H1 (cell line): ENCODE results near the gene OR13J1. TPM values are rescaled to one million over a fixed set of nuclear protein-coding genes. Genes with fewer than 3 reads are reported as not detected.

ENCODE experiments used
- CTCF ChIA-PET: fragments of 300-600 bp; sonication (Branson Sonifier 250); formaldehyde crosslinking; loops from one replicate; lab custom pipeline; 2021; ENCODE audit not compliant: partially characterized antibody; lab: Charles Lee
- POLR2A ChIA-PET: fragments of 300-600 bp; sonication (Branson Sonifier 250); formaldehyde crosslinking; loops from one replicate; lab custom pipeline; 2021; ENCODE audit warnings: inconsistent platforms; ENCODE audit not compliant: partially characterized antibody; lab: Charles Lee
- DNase-seq, 2 experiments: peaks; one replicate each; pipeline versions ENCODE4 v3.0.0 to v3.0.0-alpha.2; 2010 to 2022; ENCODE audit warnings: low spot score in 2 of 2, low read depth in 1 of 2, mixed read lengths in 1 of 2
- FAIRE-seq: peaks from 2 replicates; lab custom pipeline; 2011; peaks lifted over from hg19 to GRCh38; lab: Jason Lieb, UNC
- H2AFZ ChIP-seq: 2 replicates; pipeline ENCODE4 v1.8.1; 2012; ENCODE audit warnings: low read length, inconsistent platforms
- H2AK5ac ChIP-seq: 2 replicates; pipeline ENCODE4 v1.6.1; 2013; ENCODE audit warnings: low read depth, low read length
- H2BK120ac ChIP-seq: replicated peaks from 2 replicates; pipeline ENCODE3; 2013; ENCODE audit warnings: low read depth, low read length, inconsistent platforms
- H2BK12ac ChIP-seq: 2 replicates; pipeline ENCODE4 v1.6.1; 2013; ENCODE audit warnings: low read depth, low read length
- H2BK15ac ChIP-seq: 2 replicates; pipeline ENCODE4 v1.6.1; 2013; ENCODE audit warnings: low read length
- H2BK20ac ChIP-seq: 2 replicates; pipeline ENCODE4 v1.6.1; 2013; ENCODE audit warnings: low read length
- H2BK5ac ChIP-seq: 2 replicates; pipeline ENCODE4 v1.6.1; 2013; ENCODE audit warnings: low read depth, low read length
- H3K14ac ChIP-seq: 2 replicates; pipeline ENCODE4 v1.6.1; 2013; ENCODE audit warnings: inconsistent platforms; ENCODE audit not compliant: insufficient read length
- H3K18ac ChIP-seq: 2 replicates; pipeline ENCODE4 v1.6.1; 2013; ENCODE audit warnings: low read length; ENCODE audit errors: extremely low read depth
- H3K23ac ChIP-seq: 2 replicates; pipeline ENCODE4 v1.6.1; 2013; ENCODE audit warnings: inconsistent platforms; ENCODE audit not compliant: insufficient read length
- H3K23me2 ChIP-seq: 2 replicates; pipeline ENCODE4 v1.6.1; 2013; ENCODE audit warnings: low read depth, low read length
- H3K27ac ChIP-seq: 2 replicates; pipeline ENCODE4 v1.6.1; 2011; ENCODE audit warnings: low read depth, low read length, inconsistent platforms
- H3K27me3 ChIP-seq, 4 experiments: replicated peaks in 1 of 4; 1 replicate in 1 of 4; 2 replicates in 3 of 4; pipeline versions ENCODE4 v1.6.1 to v1.8.1; 2011 to 2013; ENCODE audit warnings: low read length in 3 of 4, mild to moderate bottlenecking in 3 of 4, inconsistent platforms in 2 of 4, mixed read lengths in 2 of 4, moderate library complexity in 1 of 4; ENCODE audit not compliant: control insufficient read depth in 3 of 4, insufficient read depth in 3 of 4; ENCODE audit errors: extremely low read depth in 1 of 4
- H3K36me3 ChIP-seq, 4 experiments: 2 replicates each; pipeline versions ENCODE4 v1.6.1 to v1.8.1; 2011 to 2013; ENCODE audit warnings: mild to moderate bottlenecking in 4 of 4, low read length in 3 of 4, moderate library complexity in 2 of 4, control low read depth in 1 of 4, inconsistent platforms in 1 of 4; ENCODE audit not compliant: insufficient read depth in 4 of 4, control insufficient read depth in 2 of 4
- H3K4ac ChIP-seq: replicated peaks from 2 replicates; pipeline ENCODE3; 2013; ENCODE audit warnings: low read length, low read depth, mixed read lengths, inconsistent platforms; ENCODE audit not compliant: insufficient read length
- H3K4me1 ChIP-seq, 4 experiments: replicated peaks in 1 of 4; 1 replicate in 1 of 4; 2 replicates in 3 of 4; pipeline versions ENCODE4 v1.6.1 to v1.8.1; 2011 to 2013; ENCODE audit warnings: low read length in 3 of 4, inconsistent platforms in 2 of 4, mixed read lengths in 1 of 4; ENCODE audit not compliant: insufficient read depth in 4 of 4, control insufficient read depth in 3 of 4
- H3K4me2 ChIP-seq, 2 experiments: 2 replicates each; pipeline versions ENCODE4 v1.6.1 to v1.8.1; 2011 to 2013; ENCODE audit warnings: low read depth in 2 of 2, low read length in 2 of 2, control low read depth in 1 of 2, inconsistent platforms in 1 of 2, mild to moderate bottlenecking in 1 of 2; ENCODE audit not compliant: insufficient read depth in 1 of 2
- H3K4me3 ChIP-seq, 4 experiments: fragments of 200-600, 300-600 bp in 1 of 4; sonication (generic), shearing (Covaris generic), sonication (Bioruptor Twin) in 1 of 4; 2 replicates each; pipeline versions ENCODE4 v1.5.1 to v1.8.1; 2011 to 2016; ENCODE audit warnings: low read length in 4 of 4, low read depth in 3 of 4, control low read depth in 2 of 4, inconsistent platforms in 2 of 4, mild to moderate bottlenecking in 2 of 4, mixed read lengths in 1 of 4, moderate library complexity in 1 of 4; ENCODE audit not compliant: insufficient read depth in 2 of 4; ENCODE audit errors: extremely low read depth in 1 of 4
- H3K56ac ChIP-seq: replicated peaks from 2 replicates; pipeline ENCODE3; 2013; ENCODE audit warnings: low read depth, mild to moderate bottlenecking, mixed read lengths, low read length, inconsistent platforms; ENCODE audit not compliant: insufficient read length
- H3K79me1 ChIP-seq: 2 replicates; pipeline ENCODE4 v1.6.1; 2013; ENCODE audit warnings: low read depth, low read length, control low read depth
- H3K79me2 ChIP-seq, 2 experiments: 2 replicates each; pipeline versions ENCODE4 v1.6.1 to v1.8.1; 2012 to 2013; ENCODE audit warnings: low read length in 2 of 2, mild to moderate bottlenecking in 2 of 2, inconsistent platforms in 1 of 2; ENCODE audit not compliant: insufficient read depth in 2 of 2, control insufficient read depth in 1 of 2
- H3K9ac ChIP-seq, 4 experiments: replicated peaks in 1 of 4; 1 replicate in 1 of 4; 2 replicates in 3 of 4; pipeline versions ENCODE4 v1.6.1 to v1.8.1; 2011 to 2013; ENCODE audit warnings: low read depth in 3 of 4, low read length in 3 of 4, control low read depth in 2 of 4, mild to moderate bottlenecking in 2 of 4, moderate library complexity in 2 of 4, inconsistent platforms in 1 of 4; ENCODE audit errors: extremely low read depth in 1 of 4
- H3K9me3 ChIP-seq, 2 experiments: 2 replicates each; pipeline versions ENCODE4 v1.6.1 to v1.8.1; 2012 to 2013; ENCODE audit warnings: mild to moderate bottlenecking in 2 of 2, moderate library complexity in 2 of 2, control low read depth in 1 of 2, inconsistent platforms in 1 of 2, low read depth in 1 of 2, low read length in 1 of 2, mixed read lengths in 1 of 2; ENCODE audit not compliant: insufficient read depth in 2 of 2
- H4K20me1 ChIP-seq, 2 experiments: replicated peaks in 1 of 2; 2 replicates each; pipeline versions ENCODE3 to v1.8.1; 2011 to 2013; ENCODE audit warnings: inconsistent platforms in 2 of 2, low read length in 2 of 2, mild to moderate bottlenecking in 1 of 2; ENCODE audit not compliant: insufficient read depth in 2 of 2, control insufficient read depth in 1 of 2
- H4K5ac ChIP-seq: 2 replicates; pipeline ENCODE4 v1.6.1; 2013; ENCODE audit warnings: low read length, low read depth, mixed read lengths, inconsistent platforms; ENCODE audit not compliant: insufficient read length
- H4K8ac ChIP-seq: 2 replicates; pipeline ENCODE4 v1.8.0; 2013; ENCODE audit warnings: mild to moderate bottlenecking, moderate library complexity, low read length, inconsistent platforms; ENCODE audit not compliant: insufficient read depth; ENCODE audit errors: extremely low read depth
- H4K91ac ChIP-seq: replicated peaks from 2 replicates; pipeline ENCODE3; 2013; ENCODE audit warnings: low read length, mixed read lengths, inconsistent platforms; ENCODE audit not compliant: insufficient read length
- PHF8 ChIP-seq: fragments of 200-600 bp; sonication (generic); conservative IDR thresholded peaks from 2 replicates; pipeline ENCODE4 v1.7.1; 2012; ENCODE audit warnings: low read depth, mild to moderate bottlenecking, inconsistent platforms, low read length, moderate library complexity
- POU5F1 ChIP-seq: IDR thresholded peaks from 2 replicates; pipeline ENCODE4 v1.6.1; 2011; ENCODE audit warnings: low read depth, mild to moderate bottlenecking, low read length, moderate library complexity
- WGBS, 2 experiments: shearing (Covaris generic) in 1 of 2; methylation state at CpG; one replicate each; pipeline versions ENCODE4 v1.1.6 to v1.1.7; 2013 to 2015; ENCODE audit warnings: low lambda C conversion rate in 2 of 2, mixed read lengths in 2 of 2, inconsistent platforms in 1 of 2, low coverage in 1 of 2, missing lambda C conversion rate in 1 of 2; ENCODE audit not compliant: insufficient replicate concordance in 2 of 2, insufficient coverage in 1 of 2, insufficient read length in 1 of 2; ENCODE audit errors: extremely low coverage in 1 of 2, missing lambda C conversion rate in 1 of 2; 5-methylcytosine and 5-hydroxymethylcytosine counted together
- polyA plus RNA-seq, 7 experiments: library from polyadenylated mRNA; depleted of rRNA in 3 of 7; stranded (reverse) in 5 of 7; unstranded in 2 of 7; fragments of >200 nt in 5 of 7; fragments of 200-250 nt in 2 of 7; gene quantifications; 1 replicate in 5 of 7; 2 replicates in 1 of 7; 4 replicates in 1 of 7; pipeline versions ENCODE4 v1.2.1 to v1.2.3, GENCODE V29; 2011 to 2013; ENCODE audit warnings: missing spikeins in 2 of 7, mixed read lengths in 2 of 7
- total RNA-seq: library from RNA; stranded (reverse); fragmentation: NEBNext Ultra II Directional; extraction: Animal tissue kit (Norgen Biotek cat#: 25700); gene quantifications from 2 replicates; pipeline ENCODE4 v1.2.1, GENCODE V29; 2021

Gene OR13J1
- total and polyA plus RNA-seq, 2 of the 8 experiments (the other 6 are each of a cell fraction or from before 2014, with no cell fraction given): not detected

DNA sequence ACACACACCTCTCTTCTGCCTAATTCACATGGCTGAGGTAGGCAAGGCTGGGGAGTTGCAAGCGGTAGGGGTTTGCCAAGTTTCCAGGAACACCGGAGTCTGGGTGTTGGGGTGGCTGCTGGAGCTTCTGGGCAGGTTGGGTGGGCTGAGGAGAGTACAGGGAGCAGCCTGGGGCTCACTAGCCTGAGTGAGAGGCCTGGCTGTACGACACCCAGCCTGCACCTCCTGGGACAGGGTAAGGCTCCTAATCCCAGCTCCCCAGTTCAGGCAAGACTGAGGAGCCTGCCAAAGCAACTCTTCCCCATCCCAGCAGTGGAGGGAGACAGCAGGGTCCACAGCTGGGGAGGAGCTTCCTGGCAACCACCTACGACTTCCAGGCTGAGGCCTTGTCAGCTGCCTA, 47.1 kb upstream of the OR13J1 start:
- Histone ChIP-seq H3K9ac (no peak overlapping the region), H3K79me1 (no peaks in the 10 kb centered on the region), H3K27ac (no peak overlapping the region), H2BK5ac (no peak overlapping the region), H3K4me3 (no peak overlapping the region), H3K27me3 (no peaks in the 10 kb centered on the region), H2AFZ (no peak overlapping the region), H4K20me1 (no peaks in the 10 kb centered on the region), H4K5ac (no peak overlapping the region), H3K4ac (no peak overlapping the region), H3K9me3 (no peaks in the 10 kb centered on the region), H4K91ac (no peak overlapping the region), H3K23me2 (peaks cover 3% of the 10 kb centered on the region; the same call in 1 of the 2 replicates), H3K4me2 (no peak overlapping the region), H2BK20ac (peak overlapping the region; percentile 32; the same call in 1 of the 2 replicates), H3K23ac (no peak overlapping the region), H2BK12ac (no peak overlapping the region), H3K14ac (no peak overlapping the region), H2BK15ac (no peak overlapping the region), H3K4me1 (peaks cover 0 to 4% (median 0%) of the 10 kb centered on the region in 4 experiments; a peak in 3 of 7 replicates), H2BK120ac (no peak overlapping the region), H3K36me3 (no peaks in the 10 kb centered on the region), H4K8ac (no peak overlapping the region), H2AK5ac (no peak overlapping the region), H3K79me2 (no peaks in the 10 kb centered on the region), H3K18ac (no peak overlapping the region), H3K56ac (no peak overlapping the region)
- POLR2A ChIA-PET: interaction anchor here (1.1 kb wide), 1 partner anchor 14 kb away, joined by 3 read pairs; no protein-coding TSS in a partner anchor
- WGBS, 2 experiments: 87% methylated on average over 4 of the region's 4 CpGs; no CpG with 5 or more reads in 1 of the 2 experiments
- TF ChIP-seq PHF8: no peak
- no peak for TF ChIP-seq POU5F1
- FAIRE-seq (no peak), DNase-seq (no peak)
- CTCF ChIA-PET: interaction anchor here (0.5 to 1.8 kb wide), 4 partner anchors 12 to 322 kb away, joined by 3 to 7 read pairs (median 4); no protein-coding TSS in a partner anchor
